NCI-H774 (cell line): Measurements from ENCODE around the gene CAMK4.
"Not testable (repeated sequence)": the region's sequence is repeated elsewhere in the genome, so short reads cannot be mapped to it uniquely, and the experiment has no call there.

ENCODE experiments used
- DNase-seq: peaks from one replicate; lab custom pipeline; 2025; lab: John Stamatoyannopoulos, UW

Gene CAMK4

DNA sequence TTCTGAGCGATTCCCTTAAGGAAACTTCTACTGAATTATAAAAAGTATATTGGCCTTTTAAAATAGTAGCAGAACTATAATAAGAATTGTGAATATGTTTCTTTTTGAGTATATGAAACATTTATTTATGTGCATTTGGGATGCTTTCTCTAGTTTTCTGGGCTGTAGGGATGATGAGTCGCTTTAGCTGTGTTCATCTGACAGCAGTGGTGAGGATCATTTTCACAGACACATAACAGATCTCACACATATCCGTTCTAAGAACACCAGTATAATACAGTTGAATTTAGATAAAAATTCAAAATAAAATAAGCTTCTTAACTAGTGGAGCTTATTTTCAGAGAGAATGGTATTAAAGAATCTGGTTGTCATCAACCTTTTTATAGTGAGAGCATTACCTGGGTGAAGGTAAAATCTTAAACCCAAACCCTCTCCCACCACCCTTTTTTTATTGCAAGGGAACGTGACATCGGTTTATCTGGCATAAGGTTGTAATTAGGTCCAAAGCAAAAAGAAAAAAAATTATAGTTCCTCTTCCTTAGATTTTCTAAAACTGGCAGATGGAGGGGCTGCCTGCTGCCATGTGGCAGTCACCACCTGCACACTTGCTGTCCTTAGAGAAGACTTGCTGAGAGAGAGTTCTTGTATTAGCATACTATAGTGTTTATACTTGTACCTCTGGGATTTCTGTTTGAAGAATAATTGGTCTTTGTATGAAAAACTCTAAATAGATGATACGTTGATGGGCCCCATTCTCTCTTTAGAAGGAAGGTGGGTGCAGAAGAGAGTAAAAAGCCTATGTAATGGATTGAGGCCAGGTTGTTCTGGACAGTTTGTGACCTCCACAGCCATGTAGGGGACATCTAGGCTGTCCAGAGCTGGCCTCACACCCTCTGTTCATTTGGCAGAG lies 86.8 kb downstream of the CAMK4 start:
- DNase-seq = no peak

DNA sequence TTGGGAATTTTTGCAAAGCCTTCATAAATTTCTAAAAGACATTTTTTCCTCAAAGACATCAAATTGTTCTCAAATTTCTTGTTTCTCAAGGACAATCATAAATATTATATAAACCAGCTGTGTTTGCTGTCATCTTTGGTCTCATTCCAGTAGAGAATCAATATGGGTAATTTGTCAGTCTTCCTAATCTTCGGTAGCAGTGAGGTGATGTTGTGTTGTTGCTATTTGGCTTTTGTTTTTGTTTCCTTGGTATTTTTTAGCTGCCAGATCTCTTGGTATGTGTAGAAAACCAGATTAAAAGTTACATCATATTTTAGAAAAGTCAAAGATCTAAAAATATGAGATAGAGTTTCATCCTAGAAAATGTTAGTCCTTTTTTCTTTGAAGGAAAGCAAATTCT lies 87.5 kb downstream of the CAMK4 start:
- no peak for DNase-seq

DNA sequence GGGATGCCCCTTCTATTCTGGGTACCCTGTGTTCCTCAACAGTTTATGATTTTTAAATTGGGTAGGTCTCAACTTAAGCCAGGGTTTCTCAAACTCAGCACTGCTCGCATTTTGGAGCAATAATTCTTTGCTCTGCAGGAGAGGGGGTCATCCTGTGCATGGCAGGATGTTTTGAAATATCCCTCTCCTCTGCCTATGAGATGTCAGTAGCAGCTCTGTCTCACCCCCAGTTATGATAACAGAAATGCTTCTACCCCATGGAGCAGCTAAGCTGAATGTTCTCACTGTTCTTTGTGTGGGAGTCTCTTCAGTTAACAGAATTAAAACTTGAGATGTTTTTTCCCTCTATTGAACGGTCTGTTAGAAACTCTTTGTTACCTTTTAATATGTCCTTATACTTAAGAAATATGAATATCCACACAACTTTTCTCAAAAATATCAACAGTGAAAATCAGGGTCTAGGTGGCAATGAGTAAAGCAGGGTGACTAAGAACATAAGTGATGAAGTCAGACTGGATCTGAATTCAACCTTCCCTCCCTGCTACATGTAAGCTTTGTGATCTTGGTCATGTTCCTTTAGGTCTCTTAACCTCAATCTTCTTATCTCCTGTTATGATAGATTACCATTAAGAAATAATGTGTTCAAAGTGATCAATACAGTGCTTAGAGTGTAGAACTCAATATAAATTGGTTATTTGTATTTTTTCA lies 89.0 kb downstream of the CAMK4 start:
- no peak for DNase-seq

DNA sequence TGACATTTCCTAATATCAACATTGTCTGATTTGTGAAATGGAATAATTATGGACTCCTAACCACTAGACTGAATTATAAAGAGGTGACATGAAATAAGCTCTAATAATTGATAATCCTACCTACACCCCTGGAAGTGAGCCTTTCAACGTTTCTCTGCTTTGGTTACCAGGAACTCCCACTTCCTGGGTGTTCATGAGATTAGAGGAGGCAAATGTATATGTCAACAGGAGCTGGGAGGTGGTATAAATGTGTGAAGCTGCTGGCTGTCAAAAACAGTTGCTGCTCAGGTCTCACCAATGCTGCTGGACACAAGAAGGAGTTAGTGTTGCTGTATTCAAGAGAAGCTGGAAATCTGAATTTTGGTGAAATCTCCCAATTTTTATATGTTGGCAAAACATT lies 96.8 kb downstream of the CAMK4 start:
- no peak for DNase-seq

DNA sequence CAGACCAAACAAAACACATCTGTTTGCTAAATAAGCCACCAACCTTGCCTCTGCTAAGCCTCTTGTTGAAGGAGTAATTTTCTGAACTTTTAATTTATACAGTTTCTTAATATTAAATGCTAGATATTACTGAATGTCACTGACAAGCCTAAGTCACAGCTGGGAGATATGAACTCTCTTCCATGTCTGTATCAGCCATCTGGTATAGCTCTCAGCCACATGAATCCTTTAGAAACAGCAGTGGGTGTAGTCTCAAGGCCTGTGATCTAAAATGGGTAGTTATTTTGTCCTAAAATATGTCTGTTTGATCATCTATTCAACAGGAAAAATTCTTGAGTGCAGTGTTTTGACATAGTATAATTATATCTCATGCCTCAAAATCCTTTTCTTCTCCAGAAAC lies 97.2 kb downstream of the CAMK4 start:
- DNase-seq = no peak

DNA sequence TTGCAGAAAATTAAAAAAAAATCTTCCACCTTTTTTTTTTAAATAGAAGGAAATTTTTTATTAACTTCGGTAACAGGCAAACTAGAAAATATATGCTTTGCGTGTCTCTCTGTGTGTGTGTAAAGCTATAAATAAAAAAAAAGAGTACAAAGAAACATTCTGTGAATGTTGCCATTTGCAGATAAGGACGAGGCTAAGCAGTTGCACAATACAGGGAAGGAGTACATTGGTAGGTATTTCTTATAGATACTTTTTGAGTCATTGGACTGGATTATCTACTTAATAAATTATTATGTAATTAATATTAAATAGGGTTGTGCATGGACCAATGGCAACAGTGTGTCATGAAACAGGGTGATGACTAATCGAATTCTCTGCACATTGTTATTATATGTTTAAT lies 102.4 kb downstream of the CAMK4 start:
- no peak for DNase-seq

DNA sequence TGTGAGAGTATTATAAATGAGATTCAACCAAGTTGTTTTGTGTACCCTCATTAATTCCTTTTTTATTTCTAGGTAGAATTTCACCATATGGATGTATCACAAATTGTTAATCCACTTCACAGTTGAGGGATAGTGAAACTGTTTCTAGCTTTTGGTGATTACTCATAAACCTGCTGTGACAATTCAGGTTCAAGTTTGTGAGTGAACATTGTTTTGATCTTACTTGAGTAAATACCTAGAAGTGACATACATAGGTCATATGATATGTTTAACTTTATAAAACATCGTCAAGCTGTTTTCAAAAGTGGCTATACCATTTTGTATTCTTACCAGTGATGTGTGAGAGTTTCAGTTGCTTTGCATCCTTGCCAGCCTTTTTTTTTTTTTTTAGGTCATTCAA lies 112.9 kb downstream of the CAMK4 start:
- no peak for DNase-seq

DNA sequence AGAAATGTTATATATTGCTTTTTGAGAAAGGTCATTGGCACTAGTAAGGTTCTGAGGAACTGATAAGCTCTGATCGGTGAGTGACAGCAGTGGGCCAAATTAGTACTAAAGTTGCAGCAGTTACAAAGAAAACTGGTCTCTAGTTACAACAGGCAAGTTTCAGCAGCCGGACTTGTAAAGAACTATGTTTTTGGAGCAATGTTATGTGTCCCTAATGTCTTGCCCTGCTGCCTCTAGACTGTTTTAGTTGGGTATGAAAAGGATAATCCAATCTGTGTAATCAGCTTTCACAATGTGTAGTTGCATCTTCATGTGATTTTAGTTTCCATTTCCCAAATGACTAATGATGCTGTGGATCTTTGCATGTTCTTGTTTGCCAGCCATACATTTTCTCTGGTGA lies 113.5 kb downstream of the CAMK4 start:
- DNase-seq = no peak

DNA sequence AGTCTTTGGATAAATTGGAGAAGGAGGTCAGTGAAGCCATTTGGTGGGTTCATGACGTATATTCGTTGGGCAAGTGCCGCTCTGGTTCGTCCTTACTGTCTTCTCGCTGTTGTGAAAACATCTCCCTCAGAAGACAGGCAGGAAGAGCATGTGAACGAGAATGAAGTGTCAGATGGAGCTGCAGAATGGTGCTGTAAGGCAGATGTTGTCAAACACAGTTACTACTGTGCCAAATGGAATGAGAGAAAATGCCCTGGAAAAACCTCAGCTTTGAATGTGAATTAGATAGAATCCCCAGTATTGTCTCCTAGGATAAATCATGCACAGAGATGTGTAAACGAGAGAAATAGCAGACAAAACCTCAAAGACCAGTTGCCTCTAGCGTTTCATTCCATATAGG lies 121.5 kb downstream of the CAMK4 start:
- no peak for DNase-seq

DNA sequence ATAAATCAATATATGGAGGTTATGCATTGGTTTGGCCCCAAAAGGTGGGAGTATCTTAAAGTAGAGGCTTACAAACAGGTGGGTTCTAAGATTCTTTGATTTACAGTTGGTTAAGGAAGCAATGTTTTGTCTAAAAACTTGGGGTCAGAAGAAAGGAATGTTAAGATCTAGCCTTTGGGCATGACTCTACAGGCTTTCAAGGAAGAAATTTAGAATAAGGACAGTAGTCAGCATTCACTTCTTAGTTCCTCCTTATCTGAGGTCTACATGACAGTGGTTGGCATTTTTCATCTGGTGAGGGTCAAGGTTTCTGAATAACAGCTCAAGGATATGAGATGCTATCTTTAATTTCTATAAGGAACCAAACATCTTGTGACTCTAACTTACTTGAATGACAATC lies 122.8 kb downstream of the CAMK4 start:
- DNase-seq = no peak

DNA sequence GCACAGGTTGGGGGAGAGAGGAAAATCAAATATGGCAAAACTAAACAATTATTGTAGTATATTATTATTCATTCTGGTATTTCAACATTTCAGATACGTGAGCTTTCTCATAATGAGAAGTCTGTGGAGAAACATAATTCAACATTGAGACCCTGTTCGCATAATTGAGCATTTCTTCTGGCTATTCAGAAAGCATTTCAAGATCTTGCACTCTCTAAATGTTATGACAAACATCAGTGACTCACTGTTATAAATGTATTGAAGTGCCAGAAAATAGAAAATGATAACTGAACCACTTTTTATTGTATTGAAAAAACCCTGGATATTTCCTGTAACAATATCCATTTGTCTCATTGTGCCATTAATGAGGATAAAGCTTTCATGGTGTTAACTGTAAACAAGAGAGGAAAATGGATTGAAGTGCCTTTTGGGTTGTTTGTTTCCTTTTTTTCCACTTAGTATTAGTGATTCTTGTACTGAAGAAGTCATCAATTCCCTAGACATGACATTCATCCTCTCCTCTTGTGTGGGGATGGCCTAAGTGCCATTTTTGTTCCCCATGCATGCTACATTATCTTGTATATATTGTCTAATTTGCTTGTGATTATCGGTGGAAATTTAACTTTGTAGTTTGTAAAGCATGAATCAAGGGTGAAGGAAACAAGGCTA lies 124.6 kb downstream of the CAMK4 start:
- DNase-seq = no peak

DNA sequence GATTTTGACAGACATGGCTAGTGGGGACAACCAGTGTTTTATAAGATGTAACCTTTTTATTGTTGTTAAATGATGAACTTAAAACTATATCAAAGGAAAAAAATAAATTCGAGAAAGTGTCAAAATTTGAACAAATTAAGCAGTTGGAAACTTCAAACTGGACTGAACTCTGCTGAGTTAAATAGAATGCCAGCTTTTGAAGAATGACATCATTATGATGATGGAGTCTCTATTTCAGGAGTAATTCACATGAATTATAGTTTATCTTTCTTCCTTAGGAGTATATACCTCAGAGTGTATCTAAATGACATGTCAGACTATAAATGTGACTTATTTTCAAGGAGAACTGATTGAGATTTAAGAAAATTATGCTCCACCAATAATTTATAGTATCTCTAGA lies 125.2 kb downstream of the CAMK4 start:
- no peak for DNase-seq

DNA sequence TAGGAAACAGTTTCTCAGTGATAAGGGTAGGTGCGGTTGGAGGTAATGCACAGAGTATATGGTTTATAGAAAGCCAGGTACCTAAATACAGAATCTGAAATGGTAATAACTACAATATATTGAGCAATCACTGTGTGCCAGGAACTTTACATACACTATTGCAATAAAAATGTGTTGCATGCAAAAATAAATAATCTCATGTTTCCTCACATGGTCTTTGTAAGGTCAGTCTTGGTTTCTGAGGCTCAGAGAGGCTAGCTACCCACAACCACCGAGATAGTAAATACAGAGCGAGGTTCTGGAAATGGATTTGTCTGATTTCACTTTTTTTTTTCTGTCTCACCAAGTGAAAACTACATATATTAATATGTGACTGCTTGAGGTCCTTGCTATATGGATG lies 128.9 kb downstream of the CAMK4 start:
- DNase-seq = no peak

DNA sequence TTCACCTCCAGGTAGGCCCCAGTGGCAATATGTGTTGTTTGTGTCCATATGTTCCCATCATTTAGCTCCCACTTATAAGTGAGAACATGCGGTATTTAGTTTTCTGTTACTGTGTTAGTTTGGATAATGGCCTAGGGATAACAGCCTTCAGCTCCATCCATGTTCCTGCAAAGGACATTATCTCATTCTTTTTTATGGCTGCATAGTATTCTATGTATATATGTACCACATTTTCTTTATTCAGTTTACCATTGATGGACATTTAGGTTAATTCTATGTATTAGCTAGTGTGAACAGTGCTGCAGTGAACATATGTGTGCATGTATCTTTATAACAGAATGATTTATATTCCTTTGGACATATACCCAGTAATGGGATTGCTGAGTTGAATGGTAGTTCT lies 134.5 kb downstream of the CAMK4 start:
- not testable (repeated sequence) for DNase-seq

DNA sequence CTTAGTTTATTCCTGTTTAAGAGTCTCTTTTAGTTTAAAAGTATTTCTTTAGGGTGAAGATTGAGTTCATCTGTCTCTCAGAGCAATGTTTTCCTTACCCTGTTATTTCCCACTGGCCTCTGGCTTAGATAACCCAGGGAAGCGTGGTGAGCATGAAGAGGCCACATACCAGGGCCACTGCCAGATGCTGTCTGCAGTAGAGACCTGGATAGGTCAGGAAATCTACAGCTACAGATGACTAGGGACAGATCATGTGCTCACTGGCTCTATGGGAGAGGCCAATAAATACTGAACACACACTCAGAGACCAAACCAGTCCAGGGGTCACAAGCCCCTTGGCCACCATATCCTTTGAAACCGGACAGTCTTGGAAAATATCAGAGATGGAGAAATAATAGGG lies 136.0 kb downstream of the CAMK4 start:
- DNase-seq = no peak

DNA sequence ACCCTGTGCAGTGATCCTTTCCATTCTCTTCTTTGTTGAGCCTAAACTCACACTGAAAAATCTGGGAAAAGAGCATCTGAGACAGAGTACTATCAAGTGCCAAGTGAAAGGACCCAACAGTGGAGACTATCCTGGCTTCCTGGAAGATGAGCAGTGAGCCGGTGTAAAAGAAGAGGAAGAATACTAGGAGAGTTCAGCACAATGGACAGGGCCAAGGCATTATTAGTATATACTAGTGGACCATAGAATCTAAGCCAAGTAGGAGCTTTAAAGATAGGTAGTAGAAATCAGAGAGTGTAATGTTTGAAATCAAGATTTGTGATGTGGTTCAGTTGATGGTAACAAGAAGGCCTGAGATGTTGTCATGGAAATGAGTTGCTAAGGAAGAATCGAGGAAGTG lies 140.8 kb downstream of the CAMK4 start:
- DNase-seq = no peak

DNA sequence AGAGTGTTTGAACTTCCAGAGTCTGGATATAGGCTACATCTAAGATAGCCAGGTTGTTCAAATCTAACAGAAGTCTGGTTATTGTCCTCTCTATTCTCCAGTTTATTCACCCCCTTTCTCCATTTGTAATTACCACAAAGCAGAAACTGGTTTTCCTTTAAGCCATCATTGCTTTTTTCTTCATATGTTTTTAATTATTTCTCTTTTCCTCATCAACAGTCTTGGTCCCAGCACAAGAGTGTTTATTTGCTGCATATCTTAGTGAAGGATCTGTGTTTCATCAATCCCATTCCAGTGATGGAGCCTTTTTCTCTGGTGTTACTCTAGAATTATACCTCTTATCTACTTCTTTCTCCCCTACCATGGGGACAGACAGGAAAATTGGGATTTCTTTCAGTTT lies 142.2 kb downstream of the CAMK4 start:
- no peak for DNase-seq

DNA sequence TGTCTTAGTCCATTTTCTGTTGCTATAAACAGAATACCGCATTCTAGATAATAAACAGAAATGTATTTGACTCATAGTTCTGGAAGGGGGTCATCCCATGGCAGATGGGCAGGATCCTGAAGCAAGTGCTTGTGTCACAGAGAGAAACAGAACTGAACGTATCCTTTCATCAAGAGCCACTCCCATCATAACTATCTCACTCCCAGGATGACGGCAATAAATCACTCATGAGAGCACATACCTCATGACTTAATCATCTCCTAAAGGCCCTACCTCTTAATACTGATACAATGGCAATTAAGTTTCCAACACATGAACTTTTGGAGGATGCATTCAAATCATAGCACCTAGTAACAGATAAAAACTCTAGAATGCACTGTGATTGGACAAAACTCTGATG lies 142.9 kb downstream of the CAMK4 start:
- DNase-seq = no peak

DNA sequence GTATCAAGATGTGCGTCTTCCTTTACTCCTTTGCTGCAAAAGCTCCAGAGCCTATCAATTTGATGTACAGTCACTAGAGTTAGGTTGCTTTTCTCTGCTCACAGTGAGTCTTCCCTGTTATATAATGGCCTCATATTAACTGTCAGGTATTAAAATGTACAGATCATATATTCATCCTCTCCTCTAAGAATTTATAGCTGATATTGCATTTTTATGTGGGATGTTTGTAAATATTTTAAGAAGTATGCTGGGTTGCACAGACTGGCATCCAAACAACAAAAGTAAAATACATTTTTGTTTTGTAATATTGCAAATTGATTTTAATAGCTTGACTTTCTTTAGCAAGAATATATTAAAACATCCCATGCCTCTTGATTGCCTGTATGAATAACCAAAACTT lies 148.6 kb downstream of the CAMK4 start:
- no peak for DNase-seq

DNA sequence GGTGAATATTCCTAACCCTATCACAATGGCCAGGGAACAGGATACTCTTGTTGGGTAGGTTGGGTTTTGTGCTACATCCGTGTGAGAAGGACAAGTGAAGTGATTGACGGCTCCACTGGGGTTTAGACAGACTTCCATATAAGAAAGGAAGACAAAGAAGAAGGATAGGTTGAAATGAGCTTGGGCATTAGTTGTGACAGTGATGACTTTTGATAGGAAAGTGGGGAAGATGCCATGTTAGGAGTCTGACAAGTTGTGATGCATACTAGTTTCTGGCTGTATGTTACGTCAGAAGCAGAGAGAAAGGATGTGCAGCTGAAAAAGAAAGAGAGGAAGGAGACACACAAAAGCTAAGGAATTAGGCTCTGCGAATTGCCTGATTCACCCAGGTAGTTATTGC lies 150.2 kb downstream of the CAMK4 start:
- no peak for DNase-seq

DNA sequence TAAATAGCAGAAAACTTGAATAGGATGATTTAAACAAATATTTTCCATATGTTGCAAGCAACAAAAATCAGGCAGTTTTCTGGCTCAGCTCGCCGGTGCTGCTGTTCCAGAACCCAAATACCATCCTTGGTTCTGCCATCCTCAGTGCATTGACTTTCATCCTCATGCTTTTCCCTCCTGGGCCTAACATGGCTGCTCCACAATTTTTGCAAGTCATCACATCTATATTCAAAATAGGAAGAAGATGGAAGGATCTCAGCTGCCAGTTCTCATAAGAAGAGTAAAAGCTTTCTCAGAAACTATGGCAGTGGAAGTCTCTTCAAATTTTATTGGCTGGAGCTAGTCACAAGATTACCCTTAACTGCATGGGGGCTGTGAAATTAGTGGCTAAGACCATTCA lies 151.5 kb downstream of the CAMK4 start:
- no peak for DNase-seq

DNA sequence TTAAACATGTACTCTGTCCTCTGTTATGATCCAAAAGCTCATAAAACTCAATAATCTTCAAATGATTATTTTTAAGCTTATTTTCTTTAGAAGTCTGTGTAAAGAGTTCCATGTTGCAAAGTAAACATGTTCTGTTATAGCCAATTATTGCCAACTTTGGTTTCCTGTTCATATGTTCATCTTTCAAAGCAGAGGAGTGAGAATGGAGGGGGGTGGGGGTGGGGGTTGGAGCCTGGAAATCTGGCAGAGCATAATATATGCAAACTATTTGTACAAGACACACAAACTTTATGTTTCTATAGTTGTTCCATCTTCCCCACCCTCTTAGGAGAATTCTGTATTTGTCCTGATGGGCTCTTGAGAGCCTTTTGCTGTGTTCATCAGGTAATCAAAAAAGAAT lies 153.1 kb downstream of the CAMK4 start:
- DNase-seq = no peak

DNA sequence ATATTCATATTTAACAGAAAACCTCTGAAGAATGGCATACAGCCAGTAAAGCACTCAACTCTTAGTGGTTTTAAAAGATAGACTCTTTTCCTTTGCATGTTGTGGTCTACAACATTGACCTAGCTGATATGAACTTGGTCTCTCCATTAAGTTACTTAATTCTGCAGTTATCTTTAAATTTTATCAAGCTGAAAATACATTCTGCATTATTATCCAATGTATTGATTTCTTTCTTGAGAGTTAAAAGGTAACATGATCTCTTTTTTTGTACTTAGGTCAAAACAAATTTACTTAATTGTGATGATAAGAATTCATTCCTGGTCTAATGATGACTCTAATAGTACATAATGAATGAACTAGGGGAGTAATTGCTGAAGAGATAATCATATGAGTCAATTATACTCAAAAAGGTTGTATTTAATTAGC lies 155.2 kb downstream of the CAMK4 start:
- no peak for DNase-seq
